Measurements from ENCODE around the gene PLA2G6.
A peak's percentile ranks its signal among the peaks of the same experiment; 100 is the strongest.

The PLA2G6 gene

DNA sequence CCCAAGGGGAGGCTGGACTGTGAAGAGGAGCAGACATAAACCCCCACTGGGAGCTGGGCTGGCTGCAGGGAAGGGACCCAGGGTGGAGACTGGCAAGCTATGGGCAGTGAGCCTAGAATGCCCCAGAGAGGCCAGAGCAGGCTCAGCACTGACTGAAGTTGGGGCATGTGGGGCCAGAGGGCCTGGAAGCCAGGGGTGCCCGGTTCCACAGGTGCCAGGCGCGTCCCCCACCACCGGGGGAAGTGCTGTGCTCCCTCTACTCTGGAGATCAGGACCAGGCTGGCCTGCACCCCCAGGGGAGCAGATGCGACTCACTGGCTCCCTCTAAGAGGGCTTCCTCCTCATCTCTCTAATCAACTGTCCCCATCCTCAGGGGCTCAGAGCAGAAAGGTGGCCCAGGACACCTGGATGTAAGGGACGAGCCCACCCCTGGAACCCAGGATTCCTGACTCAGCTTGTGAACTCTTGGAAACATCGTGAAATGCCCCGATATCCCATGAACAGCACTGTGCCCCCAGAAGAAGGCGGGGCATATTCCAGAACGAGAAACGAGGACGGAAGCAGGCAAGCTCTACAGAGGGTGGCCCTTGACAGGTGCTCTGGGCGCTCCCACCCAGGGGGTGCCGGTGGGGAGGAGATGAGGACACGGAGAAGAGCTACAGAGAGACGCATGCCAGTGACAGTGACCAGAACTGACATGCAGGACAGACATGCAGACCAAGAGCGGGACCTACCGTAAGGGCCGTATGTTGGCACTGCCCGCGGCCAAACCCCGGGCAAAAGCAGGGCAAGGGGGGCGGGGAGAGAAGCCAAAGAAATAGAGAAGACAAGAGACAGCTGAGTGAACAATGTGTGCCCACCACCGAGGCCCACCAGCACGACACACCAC lies 40.5 kb upstream of the PLA2G6 start:
- H3K4me3 ChIP-seq (ENCODE audit: low read length in 2 of 2): no peak overlapping the region
- no peaks in the 10 kb centered on the region for H3K9me3 ChIP-seq (ENCODE audit: control insufficient read depth in 2 of 2, low read length in 2 of 2)
- no peaks in the 10 kb centered on the region for H3K27me3 ChIP-seq (ENCODE audit: control insufficient read depth in 1 of 2, insufficient read depth in 2 of 2, low read length in 2 of 2)
- peaks cover 29 to 30% of the 10 kb centered on the region in 2 donors for H3K36me3 ChIP-seq (ENCODE audit: control insufficient read depth in 2 of 2, insufficient read depth in 2 of 2, low read length in 2 of 2)
- H3K4me1 ChIP-seq (ENCODE audit: control insufficient read depth, insufficient read depth, low read length): peaks cover 27% of the 10 kb centered on the region
- no peak overlapping the region for H3K9ac ChIP-seq (ENCODE audit: low read length in 2 of 2)
- H3K27ac ChIP-seq (ENCODE audit: low read length): peak overlapping the region; percentile 24

DNA sequence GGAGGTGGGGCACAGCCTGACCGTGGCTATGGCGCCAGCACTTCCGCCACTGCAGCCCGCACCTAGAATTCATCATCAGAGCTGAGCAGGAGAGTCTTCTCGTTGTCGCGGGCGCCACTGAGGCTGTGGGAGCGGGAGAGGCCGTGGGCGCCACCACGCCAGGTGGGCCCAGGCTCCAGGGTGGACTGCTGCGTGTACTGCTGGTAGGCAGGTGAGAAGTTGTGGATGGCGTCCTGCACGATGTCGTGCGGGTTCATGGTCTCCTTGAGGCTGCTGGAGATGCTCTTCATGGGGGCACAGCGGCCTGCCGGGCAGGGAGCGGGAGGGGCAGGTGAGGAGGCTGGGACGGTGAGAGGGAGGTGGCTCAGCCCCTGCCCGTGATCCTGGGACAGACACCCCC lies 39.8 kb upstream of the PLA2G6 start:
- no peak overlapping the region for H3K27ac ChIP-seq (ENCODE audit: low read length)
- no peaks in the 10 kb centered on the region for H3K27me3 ChIP-seq (ENCODE audit: control insufficient read depth in 1 of 2, insufficient read depth in 2 of 2, low read length in 2 of 2)
- peaks cover 27% of the 10 kb centered on the region for H3K4me1 ChIP-seq (ENCODE audit: control insufficient read depth, insufficient read depth, low read length)
- no peak overlapping the region for H3K4me3 ChIP-seq (ENCODE audit: low read length in 2 of 2)
- peaks cover 22 to 23% of the 10 kb centered on the region in 2 donors for H3K36me3 ChIP-seq (ENCODE audit: control insufficient read depth in 2 of 2, insufficient read depth in 2 of 2, low read length in 2 of 2)
- H3K9ac ChIP-seq (ENCODE audit: low read length in 2 of 2): no peak overlapping the region
- no peaks in the 10 kb centered on the region for H3K9me3 ChIP-seq (ENCODE audit: control insufficient read depth in 2 of 2, low read length in 2 of 2)

DNA sequence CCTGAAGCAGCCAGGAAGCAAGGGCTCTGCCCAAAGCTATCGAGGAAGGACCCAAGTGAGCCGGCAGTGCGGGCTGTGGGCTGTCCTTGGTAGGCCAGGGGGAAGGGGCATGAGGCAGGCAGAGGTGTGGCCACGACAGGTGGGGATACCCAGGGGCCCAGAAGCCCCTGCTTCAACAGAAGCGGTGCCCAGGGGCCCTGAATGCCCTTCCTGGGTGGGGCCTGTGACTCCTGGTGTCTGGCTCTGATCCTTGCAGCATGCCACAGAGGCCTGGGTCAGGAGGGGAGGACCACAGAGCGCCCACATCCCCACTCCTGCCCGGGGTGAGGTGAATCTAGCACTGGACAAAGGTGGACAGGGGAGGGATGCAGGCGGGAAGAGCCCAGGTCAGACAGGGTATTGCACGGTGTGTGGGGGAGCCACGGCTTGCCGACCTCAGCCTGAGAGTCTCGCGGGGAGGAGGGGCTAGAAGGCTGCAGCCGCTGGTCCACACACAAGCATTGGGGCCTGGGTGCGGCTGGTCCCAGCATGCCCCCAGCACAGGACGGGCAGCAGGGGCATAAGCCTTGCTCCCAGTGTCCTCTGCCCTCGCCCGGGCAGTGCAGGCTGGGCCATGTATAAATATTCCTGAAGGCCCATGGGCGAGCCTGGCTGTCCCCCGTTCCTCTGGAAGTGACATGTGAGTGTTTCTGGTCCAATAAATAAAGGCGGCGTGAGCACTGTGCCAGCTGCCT lies 39.2 kb upstream of the PLA2G6 start:
- Histone ChIP-seq H3K27me3 (ENCODE audit: control insufficient read depth in 1 of 2, insufficient read depth in 2 of 2, low read length in 2 of 2) (no peaks in the 10 kb centered on the region), H3K9me3 (ENCODE audit: control insufficient read depth in 2 of 2, low read length in 2 of 2) (no peaks in the 10 kb centered on the region), H3K27ac (ENCODE audit: low read length) (peak overlapping the region; percentile 94), H3K4me1 (ENCODE audit: control insufficient read depth, insufficient read depth, low read length) (peaks cover 27% of the 10 kb centered on the region), H3K36me3 (ENCODE audit: control insufficient read depth in 2 of 2, insufficient read depth in 2 of 2, low read length in 2 of 2) (peaks cover 18 to 21% of the 10 kb centered on the region in 2 donors), H3K9ac (ENCODE audit: low read length in 2 of 2) (no peak overlapping the region), H3K4me3 (ENCODE audit: low read length in 2 of 2) (no peak overlapping the region)

DNA sequence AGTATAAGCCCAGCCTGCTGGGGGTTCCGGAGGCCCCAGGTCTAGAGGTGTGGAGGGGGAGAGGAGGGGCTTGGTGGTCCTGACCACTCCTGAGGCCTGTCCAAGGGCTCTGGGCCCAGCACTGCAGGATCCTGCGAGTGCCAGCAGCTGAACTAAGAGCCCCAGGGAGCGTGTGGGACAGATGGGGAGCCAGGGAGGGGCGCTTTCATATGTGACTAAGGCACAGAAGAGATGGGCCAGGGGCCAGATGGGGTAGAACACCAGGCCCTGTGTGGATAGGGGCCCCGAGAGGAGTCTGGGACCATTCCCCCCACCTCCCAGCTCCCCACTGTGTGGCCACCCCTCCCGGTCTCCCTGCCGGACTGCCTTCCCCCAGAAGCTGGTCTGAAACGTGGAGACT lies 38.5 kb upstream of the PLA2G6 start:
- no peak overlapping the region for H3K4me3 ChIP-seq (ENCODE audit: low read length in 2 of 2)
- H3K9me3 ChIP-seq (ENCODE audit: control insufficient read depth in 2 of 2, low read length in 2 of 2): no peaks in the 10 kb centered on the region
- no peaks in the 10 kb centered on the region for H3K27me3 ChIP-seq (ENCODE audit: control insufficient read depth in 1 of 2, insufficient read depth in 2 of 2, low read length in 2 of 2)
- H3K4me1 ChIP-seq (ENCODE audit: control insufficient read depth, insufficient read depth, low read length): peaks cover 28% of the 10 kb centered on the region
- H3K36me3 ChIP-seq (ENCODE audit: control insufficient read depth in 2 of 2, insufficient read depth in 2 of 2, low read length in 2 of 2): peaks cover 12 to 16% of the 10 kb centered on the region in 2 donors
- peak overlapping the region; percentile 94 for H3K27ac ChIP-seq (ENCODE audit: low read length)
- peak overlapping the region in 1 of 2 donors; percentile 55 for H3K9ac ChIP-seq (ENCODE audit: low read length in 2 of 2)

DNA sequence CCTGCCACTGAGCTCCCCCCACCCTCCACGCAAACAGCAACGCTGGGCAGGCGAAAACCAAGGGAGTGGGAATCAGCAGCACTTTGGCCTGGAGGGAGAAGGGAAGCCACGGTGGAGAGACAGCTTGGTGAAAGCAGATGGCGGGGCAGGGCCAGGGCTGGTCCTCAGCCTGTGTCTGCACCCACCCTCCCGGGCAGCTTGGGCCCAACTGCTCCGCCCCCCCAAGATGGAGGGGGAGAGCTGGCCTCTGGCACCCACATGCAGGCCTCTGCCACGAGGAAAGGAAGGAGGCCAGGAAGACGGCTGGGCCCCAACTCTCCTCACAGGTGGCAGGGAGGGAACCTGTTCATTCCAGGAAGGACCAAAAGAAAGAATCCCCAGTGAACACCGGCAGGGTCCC lies 38.0 kb upstream of the PLA2G6 start:
- Histone ChIP-seq H3K9me3 (ENCODE audit: control insufficient read depth in 2 of 2, low read length in 2 of 2) (no peaks in the 10 kb centered on the region), H3K4me1 (ENCODE audit: control insufficient read depth, insufficient read depth, low read length) (peaks cover 34% of the 10 kb centered on the region), H3K27ac (ENCODE audit: low read length) (peak overlapping the region; percentile 94), H3K9ac (ENCODE audit: low read length in 2 of 2) (peak overlapping the region; percentile 55 to 57), H3K27me3 (ENCODE audit: control insufficient read depth in 1 of 2, insufficient read depth in 2 of 2, low read length in 2 of 2) (no peaks in the 10 kb centered on the region), H3K4me3 (ENCODE audit: low read length in 2 of 2) (no peak overlapping the region), H3K36me3 (ENCODE audit: control insufficient read depth in 2 of 2, insufficient read depth in 2 of 2, low read length in 2 of 2) (peaks cover 7 to 11% of the 10 kb centered on the region in 2 donors)

DNA sequence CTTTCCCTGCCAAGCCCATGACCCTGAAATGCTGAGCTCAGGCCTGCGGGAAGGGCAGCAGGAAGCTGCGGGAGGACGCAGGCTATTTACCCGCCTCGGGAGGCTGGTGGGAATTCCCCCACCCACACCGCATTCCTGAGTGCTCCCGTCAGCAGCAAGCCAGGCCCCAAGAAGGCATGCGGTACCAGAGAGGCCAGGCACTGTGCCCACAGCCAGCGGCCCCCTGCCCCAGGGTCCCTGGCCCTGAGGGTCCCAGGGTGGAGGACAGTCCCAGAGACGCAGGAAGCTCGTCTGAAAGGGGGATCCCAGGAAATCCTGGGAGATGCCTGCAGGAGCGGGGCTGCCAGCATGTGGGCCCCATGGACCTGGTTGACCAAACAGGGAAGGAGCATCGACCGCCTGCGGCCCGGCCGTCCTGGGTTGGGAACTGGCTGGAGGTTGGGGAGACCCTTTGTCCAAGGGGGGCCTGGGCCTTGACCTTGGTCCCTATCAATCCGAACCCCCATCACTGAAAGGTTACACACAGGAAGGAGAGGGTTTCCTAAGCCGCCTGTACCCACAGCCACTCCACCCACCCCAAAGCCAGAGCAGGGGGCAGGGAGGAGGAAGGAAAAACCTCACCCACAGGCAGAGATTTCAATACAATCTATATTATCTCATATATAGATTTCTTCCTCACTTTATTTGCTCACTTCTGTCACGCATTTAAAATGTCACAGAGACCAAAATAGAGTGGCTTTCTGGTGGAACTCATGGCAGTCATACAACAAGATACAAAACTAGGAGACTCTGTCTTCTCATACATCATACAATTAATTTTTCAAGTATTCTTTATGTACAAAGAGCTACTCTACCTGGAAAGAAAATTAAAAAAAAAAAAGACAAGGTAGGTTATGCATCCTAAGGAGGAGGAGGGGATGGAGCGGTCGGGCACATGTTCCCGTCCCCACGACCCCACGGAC lies 37.3 kb upstream of the PLA2G6 start:
- Histone ChIP-seq H3K36me3 (ENCODE audit: control insufficient read depth in 2 of 2, insufficient read depth in 2 of 2, low read length in 2 of 2) (peaks cover 3 to 6% of the 10 kb centered on the region in 2 donors), H3K4me3 (ENCODE audit: low read length in 2 of 2) (peak overlapping the region in 1 of 2 donors; percentile 22), H3K27me3 (ENCODE audit: control insufficient read depth in 1 of 2, insufficient read depth in 2 of 2, low read length in 2 of 2) (no peaks in the 10 kb centered on the region), H3K27ac (ENCODE audit: low read length) (peak overlapping the region; percentile 94), H3K9me3 (ENCODE audit: control insufficient read depth in 2 of 2, low read length in 2 of 2) (no peaks in the 10 kb centered on the region), H3K4me1 (ENCODE audit: control insufficient read depth, insufficient read depth, low read length) (peaks cover 41% of the 10 kb centered on the region), H3K9ac (ENCODE audit: low read length in 2 of 2) (peak overlapping the region; percentile 55 to 57)

DNA sequence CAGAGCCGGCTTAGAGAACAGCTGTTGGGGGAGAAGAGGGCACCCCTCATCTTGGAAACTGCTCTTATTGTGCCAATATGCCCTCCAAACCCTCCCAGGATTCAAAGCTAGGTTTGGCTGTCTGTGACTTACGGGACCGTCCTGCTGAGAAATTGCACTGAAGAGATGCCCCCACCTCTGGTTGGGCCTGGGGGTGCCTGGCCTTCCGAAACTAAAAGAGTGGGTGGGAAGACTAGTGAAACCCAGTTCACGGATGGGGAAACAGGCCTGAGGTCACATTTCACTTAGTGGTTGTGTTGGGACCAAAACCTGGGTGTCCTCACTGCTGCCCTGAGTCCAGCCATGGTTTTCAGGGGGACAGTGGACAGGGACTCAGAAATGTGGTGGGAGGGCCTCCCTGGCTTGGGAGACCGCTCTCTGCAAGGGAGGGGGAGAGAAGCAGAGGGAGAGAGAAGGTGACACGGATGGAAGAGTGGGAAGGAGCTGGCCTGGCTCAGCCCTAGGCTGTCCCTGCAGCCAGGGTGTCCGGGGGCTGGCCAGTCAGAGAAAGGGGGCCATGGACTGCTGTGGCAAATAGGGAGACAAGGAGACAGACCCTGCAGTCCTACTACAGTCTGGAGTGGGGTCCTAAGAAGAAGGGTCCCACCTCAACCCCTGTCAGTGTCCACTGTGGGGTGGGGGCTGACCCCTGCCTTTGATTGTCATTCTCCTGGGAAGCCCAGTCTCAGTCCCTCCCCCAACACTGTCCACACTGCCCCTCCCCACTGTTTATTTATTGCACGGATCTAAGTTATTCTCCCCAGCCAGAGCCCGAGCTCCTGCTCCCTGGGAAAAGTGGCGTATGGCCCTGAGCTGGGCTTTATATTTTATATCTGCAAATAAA lies 33.8 kb upstream of the PLA2G6 start:
- H3K36me3 ChIP-seq (ENCODE audit: control insufficient read depth in 2 of 2, insufficient read depth in 2 of 2, low read length in 2 of 2): no peaks in the 10 kb centered on the region
- no peak overlapping the region for H3K4me3 ChIP-seq (ENCODE audit: low read length in 2 of 2)
- no peak overlapping the region for H3K9ac ChIP-seq (ENCODE audit: low read length in 2 of 2)
- H3K27me3 ChIP-seq (ENCODE audit: control insufficient read depth in 1 of 2, insufficient read depth in 2 of 2, low read length in 2 of 2): no peaks in the 10 kb centered on the region
- peaks cover 41% of the 10 kb centered on the region for H3K4me1 ChIP-seq (ENCODE audit: control insufficient read depth, insufficient read depth, low read length)
- H3K27ac ChIP-seq (ENCODE audit: low read length): no peak overlapping the region
- H3K9me3 ChIP-seq (ENCODE audit: control insufficient read depth in 2 of 2, low read length in 2 of 2): no peaks in the 10 kb centered on the region

DNA sequence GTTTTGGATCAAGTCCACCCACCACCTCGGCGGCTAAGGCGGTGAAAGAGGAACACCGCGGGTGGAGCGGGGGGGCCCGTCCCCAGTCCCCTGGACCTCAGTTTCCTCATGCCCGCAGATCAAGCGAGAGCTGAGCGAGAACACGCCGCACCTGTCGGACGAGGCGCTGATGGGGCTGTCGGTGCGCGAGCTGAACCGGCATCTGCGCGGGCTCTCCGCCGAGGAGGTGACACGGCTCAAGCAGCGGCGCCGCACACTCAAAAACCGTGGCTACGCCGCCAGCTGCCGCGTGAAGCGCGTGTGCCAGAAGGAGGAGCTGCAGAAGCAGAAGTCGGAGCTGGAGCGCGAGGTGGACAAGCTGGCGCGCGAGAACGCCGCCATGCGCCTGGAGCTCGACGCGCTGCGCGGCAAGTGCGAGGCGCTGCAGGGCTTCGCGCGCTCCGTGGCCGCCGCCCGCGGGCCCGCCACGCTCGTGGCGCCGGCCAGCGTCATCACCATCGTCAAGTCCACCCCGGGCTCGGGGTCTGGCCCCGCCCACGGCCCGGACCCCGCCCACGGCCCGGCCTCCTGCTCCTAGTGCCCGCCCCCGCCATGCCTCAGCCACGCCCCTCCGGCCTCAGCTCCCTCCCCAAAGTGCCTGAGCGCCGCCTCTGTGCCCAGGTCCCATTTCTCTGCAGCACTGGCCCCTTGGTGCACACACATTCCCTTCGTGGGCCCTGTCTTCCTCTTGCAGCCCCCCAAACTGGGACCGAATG lies 32.8 kb upstream of the PLA2G6 start:
- no peaks in the 10 kb centered on the region for H3K36me3 ChIP-seq (ENCODE audit: control insufficient read depth in 2 of 2, insufficient read depth in 2 of 2, low read length in 2 of 2)
- H3K9ac ChIP-seq (ENCODE audit: low read length in 2 of 2): no peak overlapping the region
- H3K27me3 ChIP-seq (ENCODE audit: control insufficient read depth in 1 of 2, insufficient read depth in 2 of 2, low read length in 2 of 2): no peaks in the 10 kb centered on the region
- peaks cover 35% of the 10 kb centered on the region for H3K4me1 ChIP-seq (ENCODE audit: control insufficient read depth, insufficient read depth, low read length)
- peak overlapping the region; percentile 47 to 64 for H3K4me3 ChIP-seq (ENCODE audit: low read length in 2 of 2)
- no peaks in the 10 kb centered on the region for H3K9me3 ChIP-seq (ENCODE audit: control insufficient read depth in 2 of 2, low read length in 2 of 2)
- H3K27ac ChIP-seq (ENCODE audit: low read length): no peak overlapping the region

DNA sequence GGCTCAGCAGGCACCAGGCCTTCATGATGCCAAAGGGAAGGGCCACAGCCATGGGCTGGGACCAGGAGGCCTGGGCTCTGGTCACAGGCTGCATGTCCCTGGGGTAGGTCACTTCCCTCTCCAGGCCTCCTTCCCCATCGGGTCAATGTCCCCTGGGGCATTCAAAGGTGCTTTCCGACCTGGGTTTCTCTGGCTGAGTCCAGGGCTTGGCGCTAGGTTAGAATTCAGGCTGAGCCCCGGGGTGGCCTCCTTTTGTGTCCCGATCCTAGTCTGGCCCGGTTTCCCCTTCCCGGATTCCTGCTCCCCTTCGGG lies 32.3 kb upstream of the PLA2G6 start:
- peaks cover 30% of the 10 kb centered on the region for H3K4me1 ChIP-seq (ENCODE audit: control insufficient read depth, insufficient read depth, low read length)
- no peaks in the 10 kb centered on the region for H3K9me3 ChIP-seq (ENCODE audit: control insufficient read depth in 2 of 2, low read length in 2 of 2)
- H3K36me3 ChIP-seq (ENCODE audit: control insufficient read depth in 2 of 2, insufficient read depth in 2 of 2, low read length in 2 of 2): no peaks in the 10 kb centered on the region
- peak overlapping the region; percentile 47 to 64 for H3K4me3 ChIP-seq (ENCODE audit: low read length in 2 of 2)
- H3K27ac ChIP-seq (ENCODE audit: low read length): no peak overlapping the region
- no peak overlapping the region for H3K9ac ChIP-seq (ENCODE audit: low read length in 2 of 2)
- no peaks in the 10 kb centered on the region for H3K27me3 ChIP-seq (ENCODE audit: control insufficient read depth in 1 of 2, insufficient read depth in 2 of 2, low read length in 2 of 2)
